ENCODE measurements around the gene CXCR3.

CXCR3 gene

DNA sequence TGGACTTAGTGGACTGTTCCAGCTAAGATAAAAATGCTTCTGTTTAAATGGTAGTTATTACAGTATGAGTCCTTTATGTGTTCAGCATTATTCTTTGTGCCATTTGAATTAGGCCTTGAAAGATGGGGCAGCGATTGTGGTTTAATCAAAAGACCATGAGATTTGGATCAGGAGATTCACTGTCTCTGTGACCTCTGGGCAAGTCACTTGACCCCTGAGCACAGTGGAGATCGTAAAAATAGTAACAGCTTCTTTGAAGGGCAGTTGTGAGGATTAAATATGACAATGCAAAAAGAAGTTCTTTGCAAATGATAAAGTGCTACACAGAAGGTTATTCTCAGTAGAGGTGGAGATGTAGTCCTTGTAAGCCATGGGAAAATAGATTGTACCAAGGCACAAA lies 10.8 kb downstream of the CXCR3 start:
- no peak for TF ChIP-seq EZH2phosphoT487 (IDR thresholded peaks at IDR 0.05; ENCODE audit: low read depth)
- TF ChIP-seq, protein P1, sequence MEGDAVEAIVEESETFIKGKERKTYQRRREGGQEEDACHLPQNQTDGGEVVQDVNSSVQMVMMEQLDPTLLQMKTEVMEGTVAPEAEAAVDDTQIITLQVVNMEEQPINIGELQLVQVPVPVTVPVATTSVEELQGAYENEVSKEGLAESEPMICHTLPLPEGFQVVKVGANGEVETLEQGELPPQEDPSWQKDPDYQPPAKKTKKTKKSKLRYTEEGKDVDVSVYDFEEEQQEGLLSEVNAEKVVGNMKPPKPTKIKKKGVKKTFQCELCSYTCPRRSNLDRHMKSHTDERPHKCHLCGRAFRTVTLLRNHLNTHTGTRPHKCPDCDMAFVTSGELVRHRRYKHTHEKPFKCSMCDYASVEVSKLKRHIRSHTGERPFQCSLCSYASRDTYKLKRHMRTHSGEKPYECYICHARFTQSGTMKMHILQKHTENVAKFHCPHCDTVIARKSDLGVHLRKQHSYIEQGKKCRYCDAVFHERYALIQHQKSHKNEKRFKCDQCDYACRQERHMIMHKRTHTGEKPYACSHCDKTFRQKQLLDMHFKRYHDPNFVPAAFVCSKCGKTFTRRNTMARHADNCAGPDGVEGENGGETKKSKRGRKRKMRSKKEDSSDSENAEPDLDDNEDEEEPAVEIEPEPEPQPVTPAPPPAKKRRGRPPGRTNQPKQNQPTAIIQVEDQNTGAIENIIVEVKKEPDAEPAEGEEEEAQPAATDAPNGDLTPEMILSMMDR (IDR thresholded peaks at IDR 0.05; ENCODE audit: low read depth, low read length) = no peak
- H3K36me3 ChIP-seq (replicated peaks; ENCODE audit: low read depth, low read length) = peaks cover 49% of the 10 kb centered on the region
- peaks cover 30% of the 10 kb centered on the region for H3K4me1 ChIP-seq (ENCODE audit: low read length)
- H3K27ac ChIP-seq (ENCODE audit: low read length) = no peak overlapping the region
- no peak overlapping the region for H3K9ac ChIP-seq (ENCODE audit: low read length)
- no peaks in the 10 kb centered on the region for H3K9me3 ChIP-seq (ENCODE audit: insufficient read depth, low read length)
- no peak overlapping the region for H3K4me3 ChIP-seq (ENCODE audit: low read length)
- H2AFZ ChIP-seq (ENCODE audit: low read depth, low read length) = no peak overlapping the region
- no peaks in the 10 kb centered on the region for H3K79me2 ChIP-seq (ENCODE audit: low read length)
- no peak overlapping the region for H3K4me2 ChIP-seq (ENCODE audit: low read length)
- no peaks in the 10 kb centered on the region for H4K20me1 ChIP-seq (ENCODE audit: insufficient read depth, low read length)
- no peaks in the 10 kb centered on the region for H3K27me3 ChIP-seq (ENCODE audit: low read depth, low read length)

DNA sequence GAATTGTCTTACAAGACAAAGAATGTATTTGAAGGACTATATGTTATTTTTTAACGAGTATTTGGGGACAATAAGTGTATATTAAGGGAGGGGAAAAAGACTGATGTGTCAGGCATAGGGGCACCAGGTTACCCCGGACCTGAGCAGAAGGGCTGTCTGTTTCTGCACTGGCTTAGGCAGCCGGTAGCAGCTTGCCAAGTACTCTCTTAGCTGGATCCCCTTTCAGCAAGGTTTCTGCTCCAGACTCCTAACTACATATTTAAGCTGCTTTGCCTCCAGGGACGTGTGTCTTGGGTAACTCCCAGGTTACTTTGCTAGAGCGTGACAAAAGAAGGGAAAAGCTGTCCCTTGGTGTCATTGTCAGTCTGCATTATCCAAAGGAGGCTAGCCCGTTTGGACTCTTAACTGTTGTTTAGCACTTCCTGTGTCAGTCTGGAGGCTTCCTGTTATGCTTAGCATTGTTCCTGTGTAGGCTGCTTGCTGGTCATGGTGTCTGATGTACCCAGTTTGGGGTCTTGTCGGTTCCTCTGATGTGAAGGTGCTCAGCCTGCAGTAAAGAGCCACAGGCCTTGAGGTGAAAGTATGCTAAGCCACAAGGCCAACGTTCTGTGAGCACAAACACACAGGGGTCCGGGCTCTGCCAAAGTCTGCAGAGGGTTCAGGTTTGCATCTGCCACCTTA lies 11.6 kb downstream of the CXCR3 start:
- Histone ChIP-seq H3K4me2 (ENCODE audit: low read length) (no peak overlapping the region), H3K36me3 (replicated peaks; ENCODE audit: low read depth, low read length) (peaks cover 48% of the 10 kb centered on the region), H3K9me3 (ENCODE audit: insufficient read depth, low read length) (no peaks in the 10 kb centered on the region), H4K20me1 (ENCODE audit: insufficient read depth, low read length) (no peaks in the 10 kb centered on the region), H3K79me2 (ENCODE audit: low read length) (no peaks in the 10 kb centered on the region), H3K9ac (ENCODE audit: low read length) (no peak overlapping the region), H3K27ac (ENCODE audit: low read length) (peak overlapping the region; percentile 25; the same call in 1 of the 2 replicates), H3K4me1 (ENCODE audit: low read length) (peaks cover 30% of the 10 kb centered on the region), H2AFZ (ENCODE audit: low read depth, low read length) (no peak overlapping the region), H3K4me3 (ENCODE audit: low read length) (no peak overlapping the region), H3K27me3 (ENCODE audit: low read depth, low read length) (no peaks in the 10 kb centered on the region)
- TF ChIP-seq, protein P1 (IDR thresholded peaks at IDR 0.05; ENCODE audit: low read depth, low read length) = no peak
- no peak for TF ChIP-seq EZH2phosphoT487 (IDR thresholded peaks at IDR 0.05; ENCODE audit: low read depth)

DNA sequence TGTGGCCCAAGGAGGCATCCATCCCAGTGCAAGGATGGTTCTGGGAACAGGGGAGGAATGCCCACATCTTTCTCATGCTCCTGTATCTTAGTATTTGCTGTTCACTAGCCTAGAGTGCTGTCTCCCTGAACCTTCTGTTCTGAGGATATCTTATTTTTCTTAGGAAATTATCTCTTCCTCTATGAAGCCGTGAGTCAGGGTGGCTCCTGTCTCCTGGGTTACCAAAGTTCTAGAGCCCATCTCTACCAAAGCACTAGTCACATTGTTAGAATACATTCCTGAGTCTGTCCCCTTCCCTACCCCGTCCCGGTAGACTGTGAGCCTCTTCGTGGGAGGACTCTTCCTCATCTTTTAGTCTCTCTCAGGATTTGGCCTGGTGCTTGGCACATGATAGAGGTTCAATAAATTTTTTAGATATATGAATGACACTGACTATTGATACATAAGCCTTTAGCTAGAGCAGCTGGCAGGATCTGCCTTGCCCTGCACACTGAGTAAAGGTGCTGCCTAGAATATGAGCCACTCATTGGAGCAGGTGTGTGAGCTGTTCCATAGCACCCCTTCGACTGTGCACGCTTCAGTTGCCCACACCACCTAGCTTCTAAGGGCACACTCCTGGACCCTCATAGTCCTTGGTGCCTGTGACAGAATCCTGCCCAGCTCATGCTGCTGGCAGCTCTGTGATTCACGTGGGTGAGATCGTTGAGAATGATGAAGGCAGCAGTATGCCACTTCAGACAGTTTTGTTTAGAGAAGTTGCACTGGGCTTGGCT lies 13.3 kb downstream of the CXCR3 start:
- Histone ChIP-seq H3K4me2 (ENCODE audit: low read length) (no peak overlapping the region), H2AFZ (ENCODE audit: low read depth, low read length) (no peak overlapping the region), H3K9me3 (ENCODE audit: insufficient read depth, low read length) (no peaks in the 10 kb centered on the region), H3K4me1 (ENCODE audit: low read length) (peaks cover 30% of the 10 kb centered on the region), H3K4me3 (ENCODE audit: low read length) (no peak overlapping the region), H3K9ac (ENCODE audit: low read length) (no peak overlapping the region), H3K27ac (ENCODE audit: low read length) (no peak overlapping the region), H3K27me3 (ENCODE audit: low read depth, low read length) (no peaks in the 10 kb centered on the region), H4K20me1 (ENCODE audit: insufficient read depth, low read length) (no peaks in the 10 kb centered on the region), H3K79me2 (ENCODE audit: low read length) (no peaks in the 10 kb centered on the region), H3K36me3 (replicated peaks; ENCODE audit: low read depth, low read length) (peaks cover 36% of the 10 kb centered on the region)
- TF ChIP-seq EZH2phosphoT487 (IDR thresholded peaks at IDR 0.05; ENCODE audit: low read depth) = no peak
- TF ChIP-seq, protein P1 (IDR thresholded peaks at IDR 0.05; ENCODE audit: low read depth, low read length) = no peak

DNA sequence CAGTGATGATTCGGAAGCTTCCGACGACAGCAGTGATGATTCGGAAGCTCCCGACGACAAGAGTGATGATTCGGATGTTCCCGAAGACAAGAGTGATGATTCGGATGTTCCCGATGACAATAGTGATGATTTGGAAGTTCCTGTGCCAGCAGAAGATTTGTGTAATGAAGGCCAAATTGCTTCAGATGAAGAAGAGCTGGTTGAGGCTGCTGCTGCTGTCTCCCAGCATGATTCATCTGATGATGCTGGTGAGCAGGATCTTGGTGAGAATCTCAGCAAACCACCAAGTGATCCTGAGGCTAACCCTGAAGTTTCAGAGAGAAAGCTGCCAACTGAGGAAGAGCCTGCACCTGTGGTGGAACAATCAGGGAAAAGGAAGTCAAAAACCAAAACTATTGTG lies 14.2 kb downstream of the CXCR3 start:
- no peaks in the 10 kb centered on the region for H3K9me3 ChIP-seq (ENCODE audit: insufficient read depth, low read length)
- no peak overlapping the region for H2AFZ ChIP-seq (ENCODE audit: low read depth, low read length)
- H3K9ac ChIP-seq (ENCODE audit: low read length) = no peak overlapping the region
- H3K4me2 ChIP-seq (ENCODE audit: low read length) = no peak overlapping the region
- H3K27me3 ChIP-seq (ENCODE audit: low read depth, low read length) = no peaks in the 10 kb centered on the region
- H3K79me2 ChIP-seq (ENCODE audit: low read length) = no peaks in the 10 kb centered on the region
- no peak overlapping the region for H3K27ac ChIP-seq (ENCODE audit: low read length)
- peaks cover 31% of the 10 kb centered on the region for H3K36me3 ChIP-seq (replicated peaks; ENCODE audit: low read depth, low read length)
- no peaks in the 10 kb centered on the region for H4K20me1 ChIP-seq (ENCODE audit: insufficient read depth, low read length)
- H3K4me3 ChIP-seq (ENCODE audit: low read length) = no peak overlapping the region
- peaks cover 25% of the 10 kb centered on the region for H3K4me1 ChIP-seq (ENCODE audit: low read length)
- TF ChIP-seq EZH2phosphoT487 (IDR thresholded peaks at IDR 0.05; ENCODE audit: low read depth) = no peak
- TF ChIP-seq, protein P1 (IDR thresholded peaks at IDR 0.05; ENCODE audit: low read depth, low read length) = no peak

Measured in OCI-LY3 (cell line).